Measurements from ENCODE around the gene DYNC2I2. TPM values are rescaled to one million over a fixed set of nuclear protein-coding genes. Genes with fewer than 3 reads are reported as not detected.

The DYNC2I2 gene
- total RNA-seq, 3 donors from 2014 or later (not counting 1 experiment from before 2014, with no cell fraction given) = 5.2 to 6.3 (median 5.5) TPM

DNA sequence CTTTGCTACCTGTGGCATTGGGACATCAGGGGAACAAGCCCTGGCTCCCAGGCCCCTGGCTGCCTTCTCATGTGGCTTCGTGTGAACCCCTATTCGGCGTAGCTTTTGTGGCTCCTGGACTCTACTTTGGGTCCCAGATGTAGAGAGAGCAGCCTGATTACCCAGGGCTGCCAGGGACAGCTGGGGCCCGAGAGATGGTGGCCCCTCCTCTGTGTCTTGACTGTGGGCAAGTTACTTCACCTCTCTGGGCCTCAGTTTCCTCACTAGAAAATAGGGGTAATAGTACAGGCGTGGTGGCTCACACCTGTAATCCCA is 47.7 kb upstream of the DYNC2I2 start:
- Mint-ChIP-seq H3K4me1 (peaks cover 5 to 13% of the 10 kb centered on the region in 2 donors), H3K27ac (no peak overlapping the region), H3K4me3 (peak overlapping the region; percentile 64), H3K9me3 (no peaks in the 10 kb centered on the region), H3K27me3 (ENCODE audit: low read depth in 2 of 2) (no peaks in the 10 kb centered on the region), H3K36me3 (no peaks in the 10 kb centered on the region)
- Histone ChIP-seq H3K4me1 (ENCODE audit: control insufficient read depth, insufficient read depth, low read length) (peaks cover 19% of the 10 kb centered on the region), H3K27ac (ENCODE audit: low read length) (no peak overlapping the region), H3K36me3 (ENCODE audit: control insufficient read depth, insufficient read depth, low read length) (no peaks in the 10 kb centered on the region), H3K4me3 (ENCODE audit: low read length) (no peak overlapping the region), H3K9me3 (ENCODE audit: control insufficient read depth, insufficient read depth, low read length) (no peaks in the 10 kb centered on the region), H3K27me3 (ENCODE audit: control insufficient read depth, insufficient read depth, low read length) (no peaks in the 10 kb centered on the region)
- TF ChIP-seq CTCF (IDR thresholded peaks at IDR 0.05) = no peak
- no peak for DNase-seq
- no peak for ATAC-seq
- intact Hi-C loops (cut with micrococcal nuclease) = no loop called here
- WGBS (ENCODE audit: insufficient coverage) = 93% methylated on average over 5 of the region's 5 CpGs

- Histone ChIP-seq H3K9me3 (ENCODE audit: control insufficient read depth, insufficient read depth, low read length) (no peaks in the 10 kb centered on the region), H3K27ac (ENCODE audit: low read length) (no peak overlapping the region), H3K4me1 (ENCODE audit: control insufficient read depth, insufficient read depth, low read length) (peaks cover 19% of the 10 kb centered on the region), H3K36me3 (ENCODE audit: control insufficient read depth, insufficient read depth, low read length) (no peaks in the 10 kb centered on the region), H3K4me3 (ENCODE audit: low read length) (no peak overlapping the region), H3K27me3 (ENCODE audit: control insufficient read depth, insufficient read depth, low read length) (no peaks in the 10 kb centered on the region)
- Mint-ChIP-seq H3K4me1 (peaks cover 5 to 13% of the 10 kb centered on the region in 2 donors), H3K27me3 (ENCODE audit: low read depth in 2 of 2) (no peaks in the 10 kb centered on the region), H3K4me3 (peak overlapping the region; percentile 64), H3K36me3 (no peaks in the 10 kb centered on the region), H3K9me3 (no peaks in the 10 kb centered on the region), H3K27ac (peak overlapping the region in 1 of 2 donors; percentile 84)
- 85% methylated on average over 31 of the region's 31 CpGs for WGBS (ENCODE audit: insufficient coverage)
- no peak for DNase-seq
- no peak for TF ChIP-seq CTCF (IDR thresholded peaks at IDR 0.05)
- intact Hi-C loops (cut with micrococcal nuclease) = no loop called here
- no peak for ATAC-seq
Measured at GRCh38 chr9:128703616-128704355, 47.1 kb upstream of the DYNC2I2 start.

DNA sequence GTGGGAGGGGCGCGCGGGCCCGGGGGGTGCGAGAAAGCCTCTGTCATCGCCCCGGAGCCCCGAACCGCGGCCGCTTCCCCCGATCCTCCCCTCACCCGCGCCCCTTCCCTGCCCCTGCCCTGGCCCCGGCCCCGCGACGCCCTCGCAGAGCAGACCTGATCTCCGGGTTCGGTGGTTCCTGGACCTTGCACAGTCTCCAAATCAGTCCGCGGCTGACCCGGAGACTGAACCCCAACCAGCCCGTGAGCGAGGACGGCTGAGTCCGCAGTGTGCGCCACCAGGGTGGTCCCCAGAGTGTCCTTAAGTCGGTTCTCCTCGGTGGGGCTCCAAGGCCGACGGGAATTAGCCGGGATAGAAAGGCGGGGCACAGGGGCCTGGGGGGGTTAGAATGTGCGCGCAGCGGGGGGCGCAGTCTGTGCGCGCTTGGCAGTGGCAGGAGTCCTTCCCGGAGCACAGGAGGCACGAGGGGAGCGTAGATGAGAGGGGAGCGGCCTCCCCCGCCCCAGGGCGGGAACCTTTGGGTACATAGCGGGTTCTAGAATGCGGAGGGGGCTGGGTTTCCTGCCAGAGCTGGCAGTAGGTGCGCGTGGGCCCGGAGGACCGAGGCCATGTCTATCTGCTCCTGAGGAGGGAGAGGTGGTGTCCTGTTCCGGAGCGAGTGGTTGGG is 46.4 kb upstream of the DYNC2I2 start:
- no peak for TF ChIP-seq CTCF (IDR thresholded peaks at IDR 0.05)
- ATAC-seq (peak; percentile 34 to 39 (median 39)), DNase-seq (peak in 1 of 2 donors; percentile 45)
- intact Hi-C loops (cut with micrococcal nuclease) = no loop called here
- Histone ChIP-seq H3K27ac (ENCODE audit: low read length) (no peak overlapping the region), H3K4me3 (ENCODE audit: low read length) (peak overlapping the region; percentile 46), H3K36me3 (ENCODE audit: control insufficient read depth, insufficient read depth, low read length) (no peaks in the 10 kb centered on the region), H3K27me3 (ENCODE audit: control insufficient read depth, insufficient read depth, low read length) (no peaks in the 10 kb centered on the region), H3K9me3 (ENCODE audit: control insufficient read depth, insufficient read depth, low read length) (no peaks in the 10 kb centered on the region), H3K4me1 (ENCODE audit: control insufficient read depth, insufficient read depth, low read length) (peaks cover 19% of the 10 kb centered on the region)
- H3K27ac Mint-ChIP-seq = peak overlapping the region in 1 of 2 donors; percentile 84
- WGBS (ENCODE audit: insufficient coverage) = 8% methylated on average over 55 of the region's 55 CpGs
- H3K4me1 Mint-ChIP-seq = peaks cover 5 to 13% of the 10 kb centered on the region in 2 donors
- no peaks in the 10 kb centered on the region for H3K9me3 Mint-ChIP-seq
- H3K36me3 Mint-ChIP-seq = no peaks in the 10 kb centered on the region
- H3K27me3 Mint-ChIP-seq (ENCODE audit: low read depth in 2 of 2) = no peaks in the 10 kb centered on the region
- H3K4me3 Mint-ChIP-seq = peak overlapping the region; percentile 54
